ENCODE results near the gene EIF3L.

DNA sequence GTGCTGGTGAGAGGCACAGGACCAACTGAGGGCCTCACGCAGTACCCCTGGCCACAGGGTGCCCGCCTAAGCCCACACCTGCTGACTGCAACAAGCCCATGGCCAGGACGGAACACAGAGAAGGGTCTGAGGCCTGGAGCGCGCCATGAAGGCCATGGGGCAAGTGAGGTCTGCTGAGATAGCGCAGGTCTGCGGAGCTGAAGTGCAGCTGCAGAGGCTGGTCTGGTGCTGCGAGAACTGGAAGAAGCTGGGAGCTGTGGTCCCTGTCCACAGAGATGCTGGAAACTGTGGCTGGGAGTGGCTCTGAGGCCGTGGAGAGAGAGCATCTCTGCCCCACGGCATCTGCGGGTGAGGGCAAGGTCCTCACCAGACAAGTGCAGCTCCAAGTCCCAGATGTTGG lies 17.7 kb upstream of the EIF3L start:
- no peak for TF ChIP-seq EZH2 (IDR thresholded peaks at IDR 0.05; ENCODE audit: insufficient read depth, poor library complexity, severe bottlenecking)
- TF ChIP-seq EZH2phosphoT487 (IDR thresholded peaks at IDR 0.05; ENCODE audit: insufficient read depth, low read depth) = no peak

All from GM23248 (cell line).